ENCODE data around the gene DHRS13.
"Not testable (repeated sequence)": the region's sequence is repeated elsewhere in the genome, so short reads cannot be mapped to it uniquely, and the experiment has no call there.

DHRS13 gene

GRCh38 chr17:28904800-28905199, 1.9 kb upstream of the DHRS13 start:
- in situ Hi-C loops (cut with MboI; ENCODE audit: low sequenced_read_pairs) = no loop called here

DNA sequence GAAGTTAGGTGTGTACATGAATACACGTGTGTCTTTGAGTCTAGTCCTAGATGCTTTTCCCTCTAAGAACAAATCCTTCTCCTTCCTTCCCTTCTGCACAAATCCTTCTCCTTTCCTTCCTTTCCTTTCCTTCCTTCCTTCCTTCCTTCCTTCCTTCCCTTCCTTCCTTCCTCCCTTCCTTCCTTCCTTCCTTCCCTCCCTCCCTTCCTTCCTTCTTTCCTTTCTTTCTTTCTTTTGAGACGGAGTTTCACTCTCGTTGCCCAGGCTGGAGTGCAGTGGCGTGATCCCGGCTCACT, 615 bp upstream of the DHRS13 start:
- in situ Hi-C loops (cut with MboI; ENCODE audit: low sequenced_read_pairs) = not testable (repeated sequence)

DNA sequence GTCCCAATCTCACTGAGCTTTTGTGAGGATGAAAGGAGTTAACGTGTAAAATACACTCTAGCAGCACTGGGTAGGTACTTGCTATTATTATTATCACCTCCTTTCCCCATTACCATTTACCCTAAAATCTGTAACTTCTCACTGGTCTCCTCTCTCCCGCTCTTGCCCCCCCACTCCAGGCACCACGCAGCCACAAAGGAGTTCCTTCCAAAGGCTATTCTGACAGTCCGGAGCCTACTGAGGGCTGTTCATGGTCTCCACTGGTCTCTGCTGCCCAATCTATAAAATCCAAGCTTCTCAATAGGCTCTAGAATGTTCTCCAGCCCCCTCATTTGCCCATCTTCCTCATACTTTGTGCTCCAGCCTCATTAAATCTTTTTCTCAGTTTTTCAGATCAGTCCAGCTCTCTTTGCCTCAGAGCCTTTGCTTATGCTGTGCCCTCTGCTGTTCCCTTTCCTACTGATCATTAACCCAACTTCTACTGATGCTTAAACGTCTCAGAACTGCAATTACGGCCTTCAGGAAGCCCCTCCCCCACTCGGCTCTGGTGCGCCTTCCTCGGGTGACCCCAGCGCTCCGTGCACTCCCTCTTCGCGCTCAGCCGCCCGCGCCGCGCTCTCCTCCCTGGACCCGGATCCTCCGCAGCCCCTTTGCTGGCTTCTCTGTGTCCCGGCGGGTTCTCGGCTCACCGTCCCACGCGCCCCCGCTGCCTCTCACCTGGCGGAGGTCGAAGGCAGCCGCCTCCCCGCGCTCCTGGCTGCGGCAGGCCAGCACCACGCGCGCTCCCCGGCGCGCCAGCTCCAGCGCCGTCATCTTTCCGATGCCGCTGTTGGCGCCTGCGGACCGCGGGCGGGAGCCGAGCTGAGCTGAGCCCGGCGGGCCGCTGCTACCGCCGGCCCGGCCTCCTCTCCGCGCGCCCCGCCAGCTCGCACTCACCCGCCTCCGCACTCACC, 737 bp downstream of the DHRS13 start:
- in situ Hi-C loops (cut with MboI; ENCODE audit: low sequenced_read_pairs) = no loop called here

- in situ Hi-C loops (cut with MboI; ENCODE audit: low sequenced_read_pairs) = no loop called here
These were observed 1.7 kb downstream of the DHRS13 start for GRCh38 chr17:28900986-28901726.

GRCh38 chr17:28899212-28899815, 3.6 kb downstream of the DHRS13 start:
- in situ Hi-C loops (cut with MboI; ENCODE audit: low sequenced_read_pairs) = no loop called here

GRCh38 chr17:28898527-28898955, 4.3 kb downstream of the DHRS13 start:
- in situ Hi-C loops (cut with MboI; ENCODE audit: low sequenced_read_pairs) = no loop called here

- in situ Hi-C loops (cut with MboI; ENCODE audit: low sequenced_read_pairs) = no loop called here
These were observed 4.9 kb downstream of the DHRS13 start for GRCh38 chr17:28897769-28898526.

DNA sequence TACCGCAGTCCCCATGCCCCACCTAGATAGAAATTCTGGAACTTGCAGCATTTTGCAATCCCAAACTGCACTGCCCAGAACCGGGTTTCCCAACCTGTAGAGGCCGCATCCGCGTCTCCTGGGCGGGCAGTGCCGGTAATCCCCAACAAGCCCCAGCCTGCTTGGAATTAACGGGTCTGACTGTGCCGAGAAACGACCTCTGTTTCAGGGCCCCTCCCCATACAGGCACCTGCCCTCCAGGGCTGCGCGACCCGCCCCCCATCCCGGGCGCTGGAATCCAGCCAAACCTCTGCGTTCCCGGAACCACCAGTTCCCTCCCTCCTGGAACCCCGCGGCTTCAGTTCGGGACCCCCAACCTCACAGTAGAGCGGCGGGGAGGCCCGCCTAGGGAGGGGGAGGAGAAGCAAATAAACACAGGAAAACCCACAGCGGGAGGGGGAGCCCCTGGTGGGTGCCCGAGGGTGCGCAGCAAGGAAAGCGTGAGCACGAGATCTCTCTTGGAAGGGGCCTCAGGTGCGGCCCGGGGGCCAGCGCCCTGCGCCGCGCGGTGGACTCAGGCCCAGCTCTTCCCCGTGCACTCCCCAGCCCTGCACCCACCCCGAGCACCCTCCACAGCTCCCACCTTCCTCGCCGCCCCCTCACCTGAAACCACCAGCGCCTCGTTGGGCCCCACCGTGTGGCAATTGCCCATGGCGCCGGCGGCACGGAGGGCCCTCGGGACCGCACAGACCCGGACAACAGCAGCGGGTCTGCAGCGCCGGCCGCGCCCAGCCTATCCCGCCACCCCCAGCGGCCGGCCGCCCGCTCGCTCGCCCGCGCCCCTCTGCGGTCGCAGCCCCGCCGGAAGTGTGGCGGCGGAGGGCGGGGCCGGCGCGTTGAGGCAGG, 5.8 kb downstream of the DHRS13 start, which contains the start of gene FLOT2:
FLOT2 (minus strand) TSS at position 850 of the 885 bp plus-strand sequence; CDS start at position 691, 159 bp downstream.
- in situ Hi-C loops (cut with MboI; ENCODE audit: low sequenced_read_pairs) = no loop called here

GRCh38 chr17:28896491-28896883, 6.4 kb downstream of the DHRS13 start:
- in situ Hi-C loops (cut with MboI; ENCODE audit: low sequenced_read_pairs) = no loop called here

DNA sequence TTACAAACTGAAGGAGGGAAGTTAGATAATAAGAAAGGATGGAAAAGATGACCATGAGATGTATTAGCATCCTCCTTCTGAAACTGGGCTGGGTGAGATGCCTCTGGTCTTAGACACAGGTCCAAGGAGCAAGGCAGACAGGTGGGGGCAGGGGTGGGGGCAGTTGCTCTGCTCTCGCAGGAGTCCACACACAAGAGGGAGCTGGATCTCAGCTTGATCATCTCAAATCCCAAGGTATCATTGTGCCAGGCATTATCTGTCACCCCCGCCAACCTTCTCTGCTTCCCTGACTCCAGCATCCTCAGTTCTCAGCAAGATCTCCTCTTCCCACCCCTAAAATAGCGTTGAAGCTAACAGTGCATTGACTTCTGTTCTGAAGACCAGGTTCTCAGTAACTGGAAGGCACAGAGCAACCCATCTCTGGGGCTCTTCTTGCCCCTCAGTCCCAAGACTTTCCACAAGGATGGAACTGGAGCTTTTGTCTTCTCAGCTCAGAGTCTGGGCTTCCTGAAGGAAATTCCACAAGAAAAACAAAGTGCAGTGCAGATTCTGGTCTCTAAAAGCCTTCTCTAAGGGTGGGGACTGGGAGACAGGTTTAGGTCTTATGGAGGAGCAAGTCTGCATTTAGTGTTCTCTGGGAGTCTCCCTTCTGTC, 7.0 kb downstream of the DHRS13 start:
- in situ Hi-C loops (cut with MboI; ENCODE audit: low sequenced_read_pairs) = no loop called here

DNA sequence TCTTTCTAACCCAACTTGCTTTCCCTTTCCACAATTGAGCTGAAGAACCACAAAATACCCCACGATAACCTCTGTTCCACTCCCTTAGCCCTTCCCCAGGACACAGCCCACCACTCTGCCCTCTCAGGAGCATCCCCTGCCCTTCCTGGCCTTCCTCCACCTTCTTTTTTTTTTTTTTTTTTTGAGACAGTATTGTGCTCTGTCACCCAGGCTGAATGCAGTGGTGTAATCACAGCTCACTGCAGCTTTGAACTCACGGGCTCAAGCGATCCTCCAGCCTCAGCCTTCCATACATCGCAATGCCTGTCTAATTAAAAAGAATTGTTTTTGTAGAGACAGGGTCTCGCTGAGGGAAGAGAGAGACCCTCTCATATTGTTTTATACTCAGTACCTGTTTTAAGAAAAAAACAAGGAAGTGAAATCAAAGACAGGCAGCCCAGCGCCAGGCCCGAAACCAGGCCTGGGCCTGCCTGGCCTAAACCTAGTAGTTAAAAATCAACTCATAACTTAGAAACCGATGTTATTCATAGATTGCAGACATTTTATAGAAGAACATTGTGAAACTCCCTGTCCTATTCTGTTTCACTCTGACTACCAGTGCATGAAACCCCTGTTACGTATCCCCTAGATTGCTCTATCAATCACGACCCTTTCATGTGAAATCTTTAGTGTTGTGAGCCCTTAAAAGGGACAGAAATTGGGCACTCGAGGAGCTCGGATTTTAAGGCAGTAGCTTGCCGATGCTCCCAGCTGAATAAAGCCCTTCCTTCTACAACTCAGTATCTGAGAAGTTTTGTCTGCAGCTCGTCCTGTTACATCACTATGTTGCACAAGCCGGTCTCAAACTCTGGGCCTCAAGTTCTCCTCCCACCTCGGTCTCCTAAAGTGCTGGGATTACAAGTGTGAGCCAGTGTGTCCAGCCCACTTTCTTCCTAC, 9.4 kb downstream of the DHRS13 start:
- in situ Hi-C loops (cut with MboI; ENCODE audit: low sequenced_read_pairs) = not testable (repeated sequence)

GRCh38 chr17:28892024-28892423, 10.9 kb downstream of the DHRS13 start:
- in situ Hi-C loops (cut with MboI; ENCODE audit: low sequenced_read_pairs) = no loop called here

- in situ Hi-C loops (cut with MboI; ENCODE audit: low sequenced_read_pairs) = no loop called here
These were observed 11.7 kb downstream of the DHRS13 start for GRCh38 chr17:28891201-28891600.

GRCh38 chr17:28889996-28890395, 12.9 kb downstream of the DHRS13 start:
- in situ Hi-C loops (cut with MboI; ENCODE audit: low sequenced_read_pairs) = no loop called here

GRCh38 chr17:28888832-28889231, 14.0 kb downstream of the DHRS13 start:
- in situ Hi-C loops (cut with MboI; ENCODE audit: low sequenced_read_pairs) = no loop called here

GRCh38 chr17:28887871-28888471, 14.9 kb downstream of the DHRS13 start:
- in situ Hi-C loops (cut with MboI; ENCODE audit: low sequenced_read_pairs) = no loop called here

- in situ Hi-C loops (cut with MboI; ENCODE audit: low sequenced_read_pairs) = no loop called here
These were observed 16.9 kb downstream of the DHRS13 start for GRCh38 chr17:28885951-28886350.

DNA sequence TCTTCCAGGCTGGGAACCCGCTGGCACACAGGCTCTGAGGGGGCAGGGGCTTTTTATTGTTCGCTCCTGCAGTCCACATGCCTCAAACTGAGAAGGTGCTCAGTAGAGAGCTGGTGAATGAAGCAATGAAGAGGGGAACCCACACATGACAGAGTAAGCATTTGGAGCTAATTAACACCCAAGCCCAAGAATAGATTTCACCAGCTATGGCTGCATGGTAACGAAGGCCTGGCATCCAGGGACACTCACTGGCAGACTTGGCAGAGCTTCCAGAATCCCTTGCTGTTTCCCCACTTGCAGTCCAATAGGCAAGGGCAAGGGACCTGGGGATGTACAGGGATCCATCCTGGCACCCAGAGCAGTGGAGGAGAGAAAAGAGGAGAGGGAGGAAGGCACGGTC, 17.5 kb downstream of the DHRS13 start:
- in situ Hi-C loops (cut with MboI; ENCODE audit: low sequenced_read_pairs) = no loop called here

Measured in HL-60/S4 treated with retinoic acid at 250 ng/mL for 4 days and 3 days (cell line).